AG09319 (cell line): ENCODE data around the gene CNTN2.

Experiments used
- DNase-seq: peaks from one replicate; pipeline ENCODE4 v3.0.0-alpha.2; 2010; ENCODE audit warnings: low read depth; ENCODE audit errors: extremely low read depth
- CTCF ChIP-seq: IDR thresholded peaks from 2 replicates; pipeline ENCODE4 v1.5.1; 2011; ENCODE audit warnings: low read depth, mild to moderate bottlenecking, inconsistent platforms, low read length, moderate library complexity

Gene CNTN2

GRCh38 chr1:205046870-205047269 is 3.9 kb downstream of the CNTN2 start:
- DNase-seq = no peak
- TF ChIP-seq CTCF = no peak

- no peak for DNase-seq
- no peak for TF ChIP-seq CTCF
Observed at GRCh38 chr1:205047764-205048231, 4.8 kb downstream of the CNTN2 start.

GRCh38 chr1:205048382-205048781 is 5.4 kb downstream of the CNTN2 start:
- no peak for TF ChIP-seq CTCF
- DNase-seq = no peak

- no peak for TF ChIP-seq CTCF
- no peak for DNase-seq
Observed at GRCh38 chr1:205049479-205049878, 6.5 kb downstream of the CNTN2 start.

GRCh38 chr1:205052690-205053089 is 9.7 kb downstream of the CNTN2 start:
- DNase-seq = no peak
- no peak for TF ChIP-seq CTCF

GRCh38 chr1:205053296-205053695 is 10.3 kb downstream of the CNTN2 start:
- DNase-seq = no peak
- TF ChIP-seq CTCF = no peak

- TF ChIP-seq CTCF = no peak
- DNase-seq = no peak
Observed at GRCh38 chr1:205054013-205054412, 11.0 kb downstream of the CNTN2 start.
